HuH-7 (cell line): ENCODE measurements around the gene LAMC3.

Experiments used
- DNase-seq: peaks from one replicate; pipeline ENCODE4 v3.0.0; 2011; ENCODE audit warnings: low spot score

LAMC3 gene

DNA sequence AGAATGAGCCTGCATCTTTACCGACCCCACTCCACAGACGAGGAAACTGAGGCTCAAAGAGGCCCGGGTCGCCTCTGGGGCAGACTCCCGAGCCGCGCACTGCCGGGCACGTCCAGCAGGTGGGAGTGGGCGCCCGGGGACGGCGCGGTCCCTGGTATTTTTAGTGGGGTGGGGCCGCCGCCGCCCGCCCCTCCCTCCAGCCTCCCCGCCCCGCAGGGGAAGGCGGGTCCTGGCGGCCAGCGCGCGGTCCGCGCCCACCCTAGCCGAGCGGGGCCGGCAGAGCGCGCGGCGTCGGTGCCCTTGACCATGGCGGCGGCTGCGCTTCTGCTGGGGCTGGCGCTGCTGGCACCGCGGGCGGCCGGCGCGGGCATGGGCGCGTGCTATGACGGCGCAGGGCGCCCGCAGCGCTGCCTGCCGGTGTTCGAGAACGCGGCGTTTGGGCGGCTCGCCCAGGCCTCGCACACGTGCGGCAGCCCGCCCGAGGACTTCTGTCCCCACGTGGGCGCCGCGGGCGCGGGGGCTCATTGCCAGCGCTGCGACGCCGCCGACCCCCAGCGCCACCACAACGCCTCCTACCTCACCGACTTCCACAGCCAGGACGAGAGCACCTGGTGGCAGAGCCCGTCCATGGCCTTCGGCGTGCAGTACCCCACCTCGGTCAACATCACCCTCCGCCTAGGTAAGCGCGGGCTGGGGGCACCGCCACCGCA is at the start of gene LAMC3:
Gene LAMC3, plus strand, starts transcription at position 266 of the 710 bp plus-strand sequence. Its CDS starts 41 bp downstream, at position 307.
- no peak for DNase-seq

DNA sequence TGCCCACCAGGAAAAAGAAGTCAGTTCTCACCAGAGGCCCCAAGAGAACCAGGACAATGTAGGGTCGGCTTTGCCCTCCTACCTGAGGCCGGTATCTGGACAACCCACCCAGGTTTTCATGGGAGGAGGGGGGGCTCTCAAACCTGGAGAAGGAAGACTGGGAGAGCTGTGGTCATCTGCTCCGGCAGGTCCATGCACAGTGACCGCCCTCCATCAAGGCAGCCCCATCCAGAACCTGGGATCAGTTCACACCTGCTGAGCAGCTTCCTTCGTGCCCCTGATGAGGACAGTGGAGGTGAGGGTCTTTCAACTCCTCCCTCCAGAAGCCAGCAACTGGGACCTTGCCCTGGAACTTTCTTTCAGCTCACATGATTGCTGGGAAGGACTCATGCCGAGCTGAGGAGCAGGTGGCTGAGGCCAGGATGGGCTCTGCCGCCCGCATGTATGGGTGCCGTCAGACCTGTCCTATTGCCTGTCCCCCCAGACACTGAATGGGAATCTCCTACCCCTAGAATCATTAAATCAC is 49.1 kb upstream of the LAMC3 start:
- no peak for DNase-seq

- DNase-seq, result no peak
Measured at GRCh38 chr9:130960522-130961378, 48.2 kb upstream of the LAMC3 start.

DNA sequence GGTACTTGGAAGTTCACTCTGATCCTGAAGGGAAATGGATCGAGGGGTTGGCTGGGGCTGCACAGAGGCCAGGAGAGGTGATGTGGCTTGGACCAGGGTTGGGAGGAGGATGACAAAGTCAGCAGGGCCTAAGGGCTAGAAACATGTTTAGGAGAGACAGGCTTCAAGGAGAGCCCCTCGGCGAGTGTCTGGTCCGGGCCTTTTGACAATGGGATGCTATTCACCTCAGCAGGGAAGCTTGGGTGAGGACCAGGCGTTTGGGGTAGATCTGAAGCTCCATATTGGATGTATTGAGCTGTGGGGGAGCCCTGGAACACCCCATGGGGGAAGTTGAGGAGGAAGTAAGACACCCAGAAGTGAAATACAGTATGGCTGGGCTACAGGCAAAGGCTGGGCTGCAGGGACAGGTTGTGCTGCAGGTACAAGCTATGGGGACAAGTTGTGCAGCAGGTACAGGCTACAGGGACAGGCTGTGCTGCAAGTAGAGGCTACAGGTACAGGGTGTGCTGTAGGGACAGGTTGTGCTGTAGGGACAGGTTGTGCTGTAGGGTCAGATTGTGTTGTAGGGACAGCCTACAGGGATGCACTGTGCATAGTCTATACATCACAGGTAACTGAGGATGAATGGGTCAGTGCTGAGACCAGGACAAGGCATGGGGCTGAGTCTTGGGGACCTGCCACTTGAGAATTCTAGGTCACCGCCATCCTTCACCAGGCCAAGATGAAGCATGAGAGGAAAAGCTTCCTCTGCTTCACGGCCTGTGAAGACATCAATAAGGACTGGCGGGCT is 47.3 kb upstream of the LAMC3 start:
- DNase-seq, result no peak

GRCh38 chr9:130962418-130963316 is 46.3 kb upstream of the LAMC3 start:
- no peak for DNase-seq

DNA sequence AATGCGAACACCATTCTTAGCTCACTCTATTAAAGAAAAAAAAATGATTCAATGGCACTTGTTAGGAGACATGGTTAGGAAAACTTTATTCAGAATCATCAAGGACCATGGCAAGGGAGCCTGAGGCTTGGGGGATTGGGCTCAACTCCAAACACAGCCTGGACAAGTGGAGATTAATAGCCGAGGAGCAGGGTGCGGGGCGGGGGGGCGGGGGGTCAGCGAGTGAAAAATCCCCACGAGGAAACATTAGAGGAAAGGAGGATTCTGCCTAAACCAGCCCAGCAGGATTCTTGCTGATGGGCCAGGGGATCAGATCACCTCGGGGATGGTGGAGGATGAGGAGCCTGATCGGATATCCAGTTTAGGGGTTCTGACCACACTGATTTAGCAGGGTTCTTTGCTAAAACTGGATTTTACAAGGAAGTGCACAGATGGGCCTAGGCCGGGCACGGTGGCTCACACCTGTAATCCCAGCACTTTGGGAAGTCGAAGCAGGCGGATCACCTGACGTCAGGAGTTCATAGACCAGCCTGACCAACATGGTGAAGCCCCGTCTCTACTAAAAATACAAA is 45.6 kb upstream of the LAMC3 start:
- no peak for DNase-seq

- DNase-seq, result no peak
Measured at GRCh38 chr9:130963916-130964315, 45.1 kb upstream of the LAMC3 start.

DNA sequence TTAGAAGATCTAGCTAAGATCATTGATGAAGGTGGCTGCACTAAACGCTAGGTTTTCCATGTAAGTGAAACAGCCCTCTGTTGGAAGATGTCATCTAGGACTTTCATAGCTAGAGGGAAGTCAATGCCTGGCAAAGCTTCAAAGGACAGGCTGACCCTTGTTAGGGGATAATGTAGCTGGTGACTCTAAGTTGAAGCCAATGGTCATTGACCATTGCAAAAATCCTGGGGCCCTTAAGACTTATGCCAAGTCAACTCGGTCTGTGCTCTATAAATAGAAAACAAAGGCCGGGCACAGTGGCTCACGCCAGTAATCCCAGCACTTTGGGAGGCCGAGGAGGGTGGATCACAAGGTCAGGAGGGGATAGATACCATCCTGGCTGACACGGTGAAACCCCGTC is 43.3 kb upstream of the LAMC3 start:
- DNase-seq, result no peak

- DNase-seq, result no peak
Measured at GRCh38 chr9:130970052-130970451, 38.9 kb upstream of the LAMC3 start.

DNA sequence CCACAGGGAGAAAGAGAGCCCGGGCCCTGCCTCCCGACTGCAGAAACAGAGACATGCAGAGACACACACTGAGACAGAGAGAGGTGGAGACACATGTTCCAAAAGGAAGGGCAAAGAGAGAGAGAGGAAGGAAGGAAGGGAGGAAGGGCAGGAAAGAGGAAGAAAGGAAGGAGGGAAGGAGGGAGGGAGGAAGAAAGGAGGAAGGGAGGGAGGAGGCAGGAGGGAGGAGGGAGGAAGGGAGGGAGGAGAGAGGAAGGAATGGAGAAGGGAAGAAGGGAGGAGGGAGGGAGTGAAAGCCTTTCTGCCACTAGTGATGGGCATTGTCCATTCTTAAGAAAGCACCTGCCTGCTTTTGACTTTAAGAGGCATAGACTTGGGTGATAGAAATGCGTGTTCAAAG is 38.1 kb upstream of the LAMC3 start:
- DNase-seq, result no peak

GRCh38 chr9:130971294-130971849 is 37.6 kb upstream of the LAMC3 start:
- DNase-seq, result no peak

DNA sequence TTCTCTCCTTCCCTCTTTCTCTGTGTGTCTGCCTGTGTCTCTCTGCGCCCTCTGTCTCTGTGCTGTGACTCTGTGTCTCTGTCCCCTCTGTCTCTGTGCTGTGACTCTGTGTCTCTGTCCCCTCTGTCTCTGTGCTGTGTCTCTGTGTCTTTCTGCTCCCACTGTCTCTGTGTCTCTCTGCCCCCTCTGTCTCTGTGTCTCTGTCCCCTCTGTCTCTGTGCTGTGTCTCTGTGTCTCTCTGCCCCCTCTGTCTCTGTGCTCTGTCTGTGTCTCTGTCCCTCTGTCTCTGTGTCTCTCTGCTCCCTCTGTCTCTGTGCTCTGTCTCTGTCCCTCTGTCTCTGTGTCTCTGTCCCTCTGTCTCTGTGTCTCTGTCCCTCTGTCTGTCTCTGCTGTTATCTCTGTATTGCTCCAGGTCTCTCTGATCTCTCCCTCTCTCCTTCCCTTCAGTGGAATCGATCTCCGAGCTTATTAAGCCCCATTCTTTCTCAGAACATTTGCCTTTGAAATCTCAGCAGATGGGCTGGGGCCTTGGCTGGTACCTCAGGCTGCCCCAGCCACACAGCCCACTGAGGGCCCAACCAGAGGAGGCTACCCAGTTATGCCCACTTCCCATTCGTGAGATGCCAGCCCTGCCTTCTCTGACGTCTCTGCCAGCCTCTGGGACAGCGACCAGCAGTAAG is 36.6 kb upstream of the LAMC3 start:
- no peak for DNase-seq

- DNase-seq, result no peak
Measured at GRCh38 chr9:130972957-130973685, 35.9 kb upstream of the LAMC3 start.

DNA sequence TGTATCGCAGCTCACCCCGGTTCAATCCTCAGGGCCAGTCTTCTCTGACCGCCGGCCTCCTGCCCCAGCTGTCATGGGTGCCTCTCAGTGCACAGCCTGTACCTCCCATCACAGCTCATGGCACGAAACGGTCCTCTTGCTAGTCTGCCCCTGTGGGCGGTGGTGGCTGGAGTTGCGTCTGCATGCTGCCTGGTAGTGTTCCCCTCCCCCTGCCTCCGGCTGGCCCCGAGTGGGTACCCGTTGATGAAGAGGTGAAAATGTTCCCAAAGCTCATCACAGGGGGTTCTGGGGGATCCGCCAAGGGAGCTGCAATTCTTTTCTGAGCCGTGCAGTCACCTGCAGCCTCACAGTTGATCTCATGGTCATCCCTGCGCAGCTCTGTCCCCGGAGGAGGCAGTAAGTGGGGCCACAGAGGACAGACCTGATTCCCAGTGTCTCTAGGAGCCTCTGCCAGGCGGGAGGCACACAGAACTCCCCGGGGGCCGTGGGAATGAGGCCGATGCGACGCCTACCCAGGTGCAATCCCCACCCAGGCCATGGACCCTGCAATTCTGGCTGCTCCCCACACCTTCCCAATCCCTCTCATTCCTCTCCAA is 35.2 kb upstream of the LAMC3 start:
- no peak for DNase-seq

- no peak for DNase-seq
Measured at GRCh38 chr9:130974697-130975096, 34.3 kb upstream of the LAMC3 start.

DNA sequence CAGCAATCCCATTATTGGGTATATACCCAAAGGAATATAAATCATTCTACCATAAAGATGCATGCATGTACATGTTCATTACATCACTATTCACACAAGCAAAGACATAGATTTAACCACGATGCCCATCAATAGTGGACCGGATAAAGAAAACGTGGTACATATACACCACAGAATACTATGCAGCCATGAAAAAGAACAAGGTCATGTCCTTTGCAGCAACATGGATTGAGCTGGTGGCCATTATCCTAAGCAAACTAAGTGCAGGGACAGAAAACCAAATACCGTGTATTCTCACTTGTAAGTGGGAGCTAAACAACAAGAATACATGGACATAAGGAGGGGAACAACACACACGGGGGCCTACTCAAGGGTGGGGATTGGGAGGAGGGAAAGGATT is 33.8 kb upstream of the LAMC3 start:
- no peak for DNase-seq

GRCh38 chr9:130975932-130976841 is 32.8 kb upstream of the LAMC3 start:
- no peak for DNase-seq

GRCh38 chr9:130977811-130978221 is 31.2 kb upstream of the LAMC3 start:
- DNase-seq, result no peak
